Common myeloid progenitor, CD34-positive (primary cell): ENCODE measurements around the gene TATDN3.
"Not testable (repeated sequence)": the region's sequence is repeated elsewhere in the genome, so short reads cannot be mapped to it uniquely, and the experiment has no call there.

Experiments used
- CTCF ChIA-PET: fragments of 350-600 bp; sonication (Branson Sonifier 250); formaldehyde crosslinking; loops from one replicate; lab custom pipeline; 2021; ENCODE audit warnings: antibody characterized with exemption; lab: Charles Lee
- POLR2A ChIA-PET: fragments of 350-600 bp; sonication (Branson Sonifier 250); formaldehyde crosslinking; loops from one replicate; lab custom pipeline; 2021; ENCODE audit warnings: antibody characterized with exemption; lab: Charles Lee
- DNase-seq, 3 donors: peaks; one replicate each; pipeline versions ENCODE4 v3.0.0 to v3.0.0-alpha.2; 2013
- H3K27ac ChIP-seq, 2 experiments: 1 replicate in 1 of 2; 2 replicates in 1 of 2; pipeline ENCODE4 v1.7.0; 2013; ENCODE audit warnings: inconsistent platforms in 2 of 2, low read length in 2 of 2, mild to moderate bottlenecking in 2 of 2, low read depth in 1 of 2, moderate library complexity in 1 of 2; ENCODE audit not compliant: severe bottlenecking in 2 of 2, insufficient read depth in 1 of 2, poor library complexity in 1 of 2
- H3K27me3 ChIP-seq, 5 experiments: replicated peaks in 2 of 5; 1 replicate in 3 of 5; 2 replicates in 2 of 5; pipeline versions ENCODE4 v1.6.1 to v1.7.0; 2013; ENCODE audit warnings: low read length in 4 of 5, mild to moderate bottlenecking in 2 of 5, moderate library complexity in 2 of 5, inconsistent platforms in 1 of 5; ENCODE audit not compliant: insufficient read depth in 5 of 5, control insufficient read depth in 4 of 5
- H3K36me3 ChIP-seq, 4 experiments: 1 replicate in 2 of 4; 2 replicates in 2 of 4; pipeline versions ENCODE4 v1.6.1 to v1.7.0; 2013; ENCODE audit warnings: low read length in 3 of 4, control low read depth in 1 of 4, mild to moderate bottlenecking in 1 of 4; ENCODE audit not compliant: control insufficient read depth in 4 of 4, insufficient read depth in 4 of 4
- H3K4me1 ChIP-seq, 4 experiments: 1 replicate in 3 of 4; 2 replicates in 1 of 4; pipeline versions ENCODE4 v1.6.1 to v1.7.1; 2013; ENCODE audit warnings: low read length in 3 of 4, mild to moderate bottlenecking in 3 of 4, control low read depth in 1 of 4, inconsistent platforms in 1 of 4, moderate library complexity in 1 of 4; ENCODE audit not compliant: control insufficient read depth in 4 of 4, insufficient read depth in 4 of 4; ENCODE audit errors: control extremely low read depth in 1 of 4
- H3K4me3 ChIP-seq, 7 experiments: 1 replicate in 4 of 7; 2 replicates in 3 of 7; pipeline versions ENCODE4 v1.5.1 to v1.7.0; 2013; ENCODE audit warnings: mild to moderate bottlenecking in 7 of 7, low read length in 6 of 7, moderate library complexity in 6 of 7, inconsistent platforms in 2 of 7, low read depth in 2 of 7, control low read depth in 1 of 7; ENCODE audit not compliant: insufficient read depth in 4 of 7, control insufficient read depth in 1 of 7; ENCODE audit errors: extremely low read depth in 1 of 7
- H3K9me3 ChIP-seq, 5 experiments: 1 replicate in 4 of 5; 2 replicates in 1 of 5; pipeline versions ENCODE4 v1.6.1 to v1.7.1; 2013; ENCODE audit warnings: low read length in 4 of 5, mild to moderate bottlenecking in 2 of 5, inconsistent platforms in 1 of 5, low read depth in 1 of 5, moderate library complexity in 1 of 5; ENCODE audit not compliant: control insufficient read depth in 4 of 5, insufficient read depth in 2 of 5; ENCODE audit errors: control extremely low read depth in 1 of 5
- WGBS: methylation state at CpG from one replicate; pipeline ENCODE4 v1.1.5; 2013; ENCODE audit not compliant: insufficient coverage; 5-methylcytosine and 5-hydroxymethylcytosine counted together

The TATDN3 gene

DNA sequence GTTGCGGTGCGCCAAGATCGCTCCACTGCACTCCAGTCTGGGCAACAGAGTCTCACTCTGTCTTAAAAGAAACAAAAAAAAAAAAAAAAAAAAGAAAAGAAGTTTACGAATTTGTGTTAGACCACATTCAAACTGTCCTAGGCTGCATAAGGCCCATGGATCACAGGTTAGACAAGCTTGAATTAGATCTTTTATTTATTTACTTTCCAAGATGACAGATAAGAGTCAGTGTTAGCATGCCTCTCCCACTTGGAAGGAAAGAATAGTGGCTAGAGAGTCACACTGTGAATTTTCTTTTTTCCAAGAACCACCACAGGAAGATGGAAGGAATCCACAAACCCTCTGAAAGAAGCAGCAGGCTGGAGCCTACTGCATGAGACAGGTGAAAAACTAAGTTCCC is 29.5 kb upstream of the TATDN3 start:
- CTCF ChIA-PET: interaction anchor here (1.1 to 5.1 kb wide), 6 partner anchors 12 to 285 kb away, joined by 3 to 24 read pairs (median 5); no protein-coding TSS in a partner anchor
- no peaks in the 10 kb centered on the region for H3K27me3 ChIP-seq
- POLR2A ChIA-PET: no interaction called here
- H3K9me3 ChIP-seq: peaks cover 0 to 7% (median 4%) of the 10 kb centered on the region in 5 experiments
- no peak for DNase-seq
- WGBS: 100% methylated on average over 1 of the region's 4 CpGs
- H3K36me3 ChIP-seq: peaks cover 6 to 26% (median 14%) of the 10 kb centered on the region in 4 experiments
- H3K4me1 ChIP-seq: no peaks in the 10 kb centered on the region
- H3K4me3 ChIP-seq: no peak overlapping the region
- H3K27ac ChIP-seq: no peak overlapping the region

DNA sequence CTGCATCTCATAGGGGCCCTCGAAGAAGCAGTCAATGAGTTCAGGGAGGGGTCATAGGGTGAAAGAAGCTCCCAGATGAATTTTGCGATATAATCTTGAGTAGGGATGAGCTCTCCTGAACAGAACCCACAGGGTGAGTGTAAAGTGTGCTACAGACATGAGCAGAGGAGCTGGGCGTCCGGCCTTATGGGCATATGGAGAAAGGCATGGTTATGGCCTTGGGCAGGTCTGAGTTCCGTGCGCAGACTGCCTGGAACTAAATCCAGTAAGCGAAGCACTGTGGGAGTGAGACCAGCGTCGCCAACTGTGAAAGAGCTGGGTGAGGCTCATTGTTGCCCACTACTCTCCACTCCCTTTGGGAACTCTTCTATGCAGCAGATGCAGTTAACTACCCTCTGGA is 28.9 kb upstream of the TATDN3 start:
- Histone ChIP-seq H3K9me3 (peaks cover 4 to 7% (median 5%) of the 10 kb centered on the region in 5 experiments), H3K27me3 (no peaks in the 10 kb centered on the region), H3K36me3 (peaks cover 4 to 26% (median 13%) of the 10 kb centered on the region in 4 experiments), H3K4me3 (no peak overlapping the region), H3K27ac (no peak overlapping the region), H3K4me1 (no peaks in the 10 kb centered on the region)
- DNase-seq: no peak
- 100% methylated on average over 8 of the region's 9 CpGs for WGBS
- ChIA-PET CTCF (interaction anchor here (0.6 to 5.1 kb wide), 8 partner anchors 12 to 283 kb away, joined by 3 to 24 read pairs (median 4); no protein-coding TSS in a partner anchor), POLR2A (no interaction called here)

DNA sequence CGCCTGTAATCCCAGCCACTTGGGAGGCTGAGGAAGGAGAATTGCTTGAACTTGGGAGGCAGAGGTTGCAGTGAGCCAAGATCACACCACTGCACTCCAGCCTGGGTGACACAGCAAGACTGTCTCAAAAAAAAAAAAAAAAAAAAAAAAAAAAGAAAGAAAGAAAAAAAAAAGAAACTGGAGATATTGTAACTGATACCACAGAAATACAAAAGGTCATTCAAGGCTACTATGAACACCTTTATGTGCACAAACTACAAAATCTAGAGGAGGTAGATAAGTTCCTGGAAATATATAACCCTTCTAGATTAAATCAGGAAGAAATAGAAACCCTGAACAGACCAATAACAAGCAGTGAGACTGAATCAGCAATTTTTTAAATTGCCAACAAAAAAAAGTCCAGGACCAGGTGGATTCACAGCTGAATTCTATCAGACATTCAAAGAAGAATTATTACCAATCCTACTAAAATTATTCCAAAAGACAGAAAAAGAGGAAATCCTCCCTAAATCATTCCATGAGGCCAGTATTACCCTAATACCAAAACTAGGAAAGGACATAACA is 26.9 kb upstream of the TATDN3 start:
- CTCF ChIA-PET: interaction anchor here (5.1 kb wide), 1 partner anchor 14 kb away, joined by 24 read pairs; no protein-coding TSS in a partner anchor
- not testable (repeated sequence) for H3K4me3 ChIP-seq, DNase-seq

DNA sequence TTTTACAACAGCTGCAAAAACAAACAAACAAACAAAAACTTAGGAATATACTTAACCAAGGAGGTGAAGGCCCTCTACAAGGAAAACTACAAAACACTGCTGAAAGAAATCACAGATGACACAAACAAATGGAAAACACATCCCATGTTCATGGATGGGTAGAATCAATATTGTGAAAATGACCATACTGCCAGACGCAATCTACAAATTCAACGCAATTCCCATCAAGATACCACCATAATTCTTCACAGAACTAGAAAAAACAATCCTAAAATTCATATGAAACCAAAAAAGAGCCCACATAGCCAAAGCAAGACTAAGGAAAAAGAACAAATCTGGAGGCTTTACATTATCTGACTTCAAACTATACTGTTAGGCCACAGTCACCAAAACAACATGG is 24.9 kb upstream of the TATDN3 start:
- POLR2A ChIA-PET, H3K4me1 ChIP-seq, H3K27me3 ChIP-seq, H3K27ac ChIP-seq, DNase-seq, H3K4me3 ChIP-seq: not testable (repeated sequence)
- CTCF ChIA-PET: interaction anchor here (5.1 kb wide), 1 partner anchor 16 kb away, joined by 24 read pairs; no protein-coding TSS in a partner anchor
- no CpG with 5 or more reads among the region's 2 CpGs for WGBS
- Histone ChIP-seq H3K36me3 (peaks cover 4 to 42% (median 11%) of the 10 kb centered on the region in 4 experiments), H3K9me3 (peaks cover 5 to 39% (median 14%) of the 10 kb centered on the region in 5 experiments)

More for the DNA sequence above, 26.9 kb upstream of the TATDN3 start:
- H3K27me3 ChIP-seq, POLR2A ChIA-PET, H3K27ac ChIP-seq, H3K4me1 ChIP-seq: not testable (repeated sequence)
- Histone ChIP-seq H3K36me3 (peaks cover 4 to 33% (median 15%) of the 10 kb centered on the region in 4 experiments), H3K9me3 (peaks cover 4 to 22% (median 10%) of the 10 kb centered on the region in 5 experiments)
- no CpG with 5 or more reads among the region's 1 CpG for WGBS

DNA sequence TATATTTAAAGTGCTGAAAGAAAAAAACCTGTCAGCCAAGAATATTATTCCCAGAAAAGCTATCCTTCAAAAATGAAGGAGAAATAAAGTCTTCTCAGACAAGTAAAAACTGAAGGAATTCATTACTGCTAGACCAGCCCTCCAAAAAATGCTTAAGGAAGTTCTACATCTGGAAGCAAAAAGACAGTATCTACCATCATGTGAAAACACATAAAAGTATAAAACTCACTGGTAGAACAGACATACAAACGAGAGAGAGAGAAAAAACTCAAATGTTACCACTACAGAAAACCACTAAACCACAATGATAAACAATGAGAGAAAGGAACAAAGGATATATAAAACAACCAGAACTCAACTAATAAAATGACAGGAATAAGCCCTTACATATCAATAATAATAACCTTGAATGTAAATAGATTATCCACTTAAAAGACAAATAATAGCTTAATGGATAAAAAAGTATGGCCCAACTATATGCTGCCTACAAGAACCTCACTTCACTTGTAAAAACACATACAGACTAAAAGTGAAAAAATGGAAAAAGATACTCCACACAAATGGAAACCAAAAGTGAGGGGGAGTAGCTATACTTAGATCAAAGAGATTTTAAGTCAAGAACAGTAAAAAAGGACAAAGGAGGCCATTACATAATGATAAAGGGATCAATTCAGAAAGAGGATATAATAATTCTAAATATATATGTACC is 22.1 kb upstream of the TATDN3 start:
- H3K9me3 ChIP-seq: peaks cover 5 to 44% (median 14%) of the 10 kb centered on the region in 5 experiments
- ChIA-PET CTCF (interaction anchor here (0.6 to 2.1 kb wide), 3 partner anchors 19 to 135 kb away, joined by 3 to 13 read pairs (median 3); no protein-coding TSS in a partner anchor), POLR2A (no interaction called here)
- no CpG with 5 or more reads among the region's 1 CpG for WGBS
- H3K36me3 ChIP-seq: peaks cover 2 to 43% (median 7%) of the 10 kb centered on the region in 4 experiments
- H3K27ac ChIP-seq: no peak overlapping the region
- no peaks in the 10 kb centered on the region for H3K27me3 ChIP-seq
- peak in 2 of 3 donors; percentile 58 to 65 for DNase-seq
- no peak overlapping the region for H3K4me3 ChIP-seq
- H3K4me1 ChIP-seq: peaks cover 0 to 5% (median 3%) of the 10 kb centered on the region in 4 experiments

DNA sequence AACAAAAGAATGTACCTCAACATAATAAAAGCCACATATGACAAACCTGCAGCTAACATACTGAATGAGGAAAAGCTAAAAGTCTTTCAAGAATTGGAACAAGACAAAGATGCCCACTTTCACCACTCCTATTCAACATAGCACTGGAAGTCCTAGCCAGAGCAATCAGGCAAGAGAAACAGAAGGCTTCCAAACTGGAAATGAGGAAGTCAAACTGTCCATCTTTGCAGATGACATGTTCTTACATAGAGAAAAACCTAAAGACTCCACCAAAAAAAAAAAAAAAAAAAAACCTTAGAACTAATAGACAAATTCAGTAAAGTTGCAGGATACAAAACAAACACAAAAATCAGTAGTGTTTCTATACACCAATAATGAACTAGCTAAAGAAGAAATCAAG is 20.4 kb upstream of the TATDN3 start:
- peaks cover 2 to 33% (median 7%) of the 10 kb centered on the region in 4 experiments for H3K36me3 ChIP-seq
- ChIA-PET CTCF (interaction anchor here (0.6 to 1.4 kb wide), 4 partner anchors 11 to 59 kb away, joined by 3 to 5 read pairs (median 4); no protein-coding TSS in a partner anchor), POLR2A (no interaction called here)
- DNase-seq: peak in 1 of 3 donors; percentile 40
- no peak overlapping the region for H3K4me3 ChIP-seq
- no peak overlapping the region for H3K27ac ChIP-seq
- no peaks in the 10 kb centered on the region for H3K27me3 ChIP-seq
- peaks cover 5 to 41% (median 10%) of the 10 kb centered on the region in 5 experiments for H3K9me3 ChIP-seq
- peaks cover 0 to 11% (median 5%) of the 10 kb centered on the region in 4 experiments for H3K4me1 ChIP-seq
